NB4 (cell line): ENCODE data around the gene SH3RF2.

ENCODE experiments used
- MYC ChIP-seq: IDR thresholded peaks from 2 replicates; pipeline ENCODE4 v1.6.1; 2011; ENCODE audit warnings: low read depth, low read length
- POLR2A ChIP-seq: IDR thresholded peaks from 2 replicates; pipeline ENCODE4 v1.6.1; 2011; ENCODE audit warnings: mild to moderate bottlenecking; ENCODE audit not compliant: insufficient read length; ENCODE audit errors: extremely low read depth
- TF ChIP-seq, protein P1 (sequence below): IDR thresholded peaks from one replicate; pipeline ENCODE4 v1.5.1; 2012; ENCODE audit warnings: low read depth, low read length
- TF ChIP-seq, protein P2 (sequence below): IDR thresholded peaks from 2 replicates; pipeline ENCODE4 v1.6.1; 2011; ENCODE audit warnings: low read depth, low read length

GRCh38 chr5:146002491-146002890 is 66.1 kb downstream of the SH3RF2 start:
- TF ChIP-seq, protein P1, sequence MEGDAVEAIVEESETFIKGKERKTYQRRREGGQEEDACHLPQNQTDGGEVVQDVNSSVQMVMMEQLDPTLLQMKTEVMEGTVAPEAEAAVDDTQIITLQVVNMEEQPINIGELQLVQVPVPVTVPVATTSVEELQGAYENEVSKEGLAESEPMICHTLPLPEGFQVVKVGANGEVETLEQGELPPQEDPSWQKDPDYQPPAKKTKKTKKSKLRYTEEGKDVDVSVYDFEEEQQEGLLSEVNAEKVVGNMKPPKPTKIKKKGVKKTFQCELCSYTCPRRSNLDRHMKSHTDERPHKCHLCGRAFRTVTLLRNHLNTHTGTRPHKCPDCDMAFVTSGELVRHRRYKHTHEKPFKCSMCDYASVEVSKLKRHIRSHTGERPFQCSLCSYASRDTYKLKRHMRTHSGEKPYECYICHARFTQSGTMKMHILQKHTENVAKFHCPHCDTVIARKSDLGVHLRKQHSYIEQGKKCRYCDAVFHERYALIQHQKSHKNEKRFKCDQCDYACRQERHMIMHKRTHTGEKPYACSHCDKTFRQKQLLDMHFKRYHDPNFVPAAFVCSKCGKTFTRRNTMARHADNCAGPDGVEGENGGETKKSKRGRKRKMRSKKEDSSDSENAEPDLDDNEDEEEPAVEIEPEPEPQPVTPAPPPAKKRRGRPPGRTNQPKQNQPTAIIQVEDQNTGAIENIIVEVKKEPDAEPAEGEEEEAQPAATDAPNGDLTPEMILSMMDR: no peak
- TF ChIP-seq POLR2A: no peak
- TF ChIP-seq, protein P2, sequence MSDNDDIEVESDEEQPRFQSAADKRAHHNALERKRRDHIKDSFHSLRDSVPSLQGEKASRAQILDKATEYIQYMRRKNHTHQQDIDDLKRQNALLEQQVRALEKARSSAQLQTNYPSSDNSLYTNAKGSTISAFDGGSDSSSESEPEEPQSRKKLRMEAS: no peak
- no peak for TF ChIP-seq MYC
